Measurements from ENCODE around the gene SURF2. TPM values are rescaled to one million over a fixed set of nuclear protein-coding genes. Genes with fewer than 3 reads are reported as not detected.

The SURF2 gene
- total RNA-seq, 1 donor from 2014 or later: 17.3 TPM

DNA sequence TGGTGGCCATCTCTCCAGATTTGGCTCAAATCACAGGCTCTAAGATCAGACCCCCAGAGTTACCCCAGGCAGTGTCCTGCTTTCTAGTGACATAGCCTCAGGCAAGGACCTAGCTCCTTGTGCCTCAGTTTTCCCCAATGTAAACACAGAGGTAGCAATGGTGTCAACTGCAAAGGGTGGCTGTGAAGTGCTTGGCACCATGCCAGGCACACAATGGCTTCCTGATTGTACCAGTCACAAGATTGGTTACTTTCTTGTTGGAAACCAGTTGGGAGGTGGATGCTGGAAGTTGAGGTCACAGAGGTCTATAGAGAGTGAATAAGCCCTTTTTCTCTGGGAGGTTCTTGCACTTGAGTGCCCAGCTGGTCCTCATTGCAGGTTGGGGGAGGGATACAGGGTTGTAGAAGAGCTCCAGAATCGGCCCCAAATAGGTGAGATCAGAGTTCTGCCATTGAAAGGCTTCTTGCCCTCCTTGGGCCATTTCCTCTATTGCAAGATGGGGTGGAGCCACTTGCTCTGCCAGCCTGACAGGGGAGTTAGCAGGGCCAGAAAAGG, 22.1 kb downstream of the SURF2 start:
- ChIA-PET POLR2A (interaction anchor here (0.6 kb wide), 1 partner anchor 57 kb away, joined by 3 read pairs; no protein-coding TSS in a partner anchor), CTCF (interaction anchor here (1.0 kb wide), 1 partner anchor 30 kb away, joined by 3 read pairs; the partner anchor contains the start of genes MED22 and RPL7A)
- ATAC-seq (ENCODE audit: low read depth) (no peak), DNase-seq (no peak)
- no peaks in the 10 kb centered on the region for H3K9me3 Mint-ChIP-seq
- no peak for TF ChIP-seq CTCF (IDR thresholded peaks at IDR 0.05)
- H3K4me1 Mint-ChIP-seq: peaks cover 17% of the 10 kb centered on the region
- intact Hi-C loops (cut with micrococcal nuclease): loop anchor here (10.0 kb wide), 2 partner anchors 646 to 756 kb away; partner anchors contain the start of genes BRD3OS and WDR5
- H3K36me3 Mint-ChIP-seq (ENCODE audit: low read depth): peaks cover 3% of the 10 kb centered on the region
- no peak overlapping the region for H3K4me3 Mint-ChIP-seq
- H3K27me3 Mint-ChIP-seq: no peaks in the 10 kb centered on the region
- no peak overlapping the region for H3K27ac Mint-ChIP-seq

DNA sequence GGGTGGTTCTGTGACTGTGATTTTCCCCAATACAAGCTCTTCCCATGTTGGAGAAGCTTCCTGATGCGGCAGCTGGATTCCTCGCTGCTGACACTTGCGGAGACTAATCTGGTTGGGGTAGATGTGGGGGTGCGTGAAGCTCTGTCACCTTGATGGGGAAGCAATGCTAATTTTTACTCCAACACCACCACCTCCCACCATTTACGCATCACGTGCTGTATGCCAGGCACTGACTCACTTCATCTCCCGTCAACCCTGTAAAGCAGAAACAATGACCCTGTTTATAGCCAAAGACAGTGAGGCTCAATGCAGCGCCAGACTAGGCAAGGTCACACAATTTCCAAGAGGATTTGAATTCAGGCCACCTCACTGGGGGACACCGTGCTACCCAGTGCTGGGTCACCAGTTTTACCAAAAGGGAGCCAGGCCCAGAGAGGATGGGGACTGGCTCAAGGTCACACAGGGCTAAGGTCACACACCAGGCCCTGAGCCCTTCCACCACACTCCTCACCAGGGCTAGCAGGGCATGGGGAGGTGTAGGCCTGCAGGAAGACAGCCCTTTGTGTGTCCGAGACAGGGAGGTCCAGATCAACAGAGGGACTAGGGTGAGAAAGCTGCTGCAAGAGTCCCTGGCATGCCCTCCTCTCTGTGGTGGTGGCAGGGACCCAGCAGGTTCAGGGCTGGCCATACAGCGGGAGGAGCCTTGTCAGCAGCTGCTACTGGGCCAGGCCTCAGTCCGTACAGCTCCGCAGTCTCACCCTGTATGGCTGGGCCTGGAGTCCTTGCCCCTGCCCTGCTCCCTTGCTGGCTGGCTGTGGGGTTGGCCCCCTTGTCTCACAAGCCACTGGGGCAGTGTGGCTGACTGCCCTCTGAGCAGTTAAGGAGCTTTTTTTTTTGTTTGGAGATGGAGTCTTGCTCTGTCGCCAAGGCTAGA, 23.1 kb downstream of the SURF2 start:
- DNase-seq: no peak
- ChIA-PET POLR2A (interaction anchor here (0.6 kb wide), 2 partner anchors 56 to 785 kb away, joined by 3 to 5 read pairs; partner anchors contain the start of gene RNU6ATAC), CTCF (interaction anchor here (0.5 to 1.0 kb wide), 3 partner anchors 13 to 49 kb away, joined by 3 read pairs; partner anchors contain the start of genes MED22 and RPL7A)
- intact Hi-C loops (cut with micrococcal nuclease): loop anchor here (10.0 kb wide), 2 partner anchors 645 to 755 kb away; partner anchors contain the start of genes BRD3OS and WDR5
- Mint-ChIP-seq H3K4me3 (no peak overlapping the region), H3K27me3 (no peaks in the 10 kb centered on the region), H3K4me1 (peaks cover 10% of the 10 kb centered on the region), H3K36me3 (ENCODE audit: low read depth) (peaks cover 3% of the 10 kb centered on the region), H3K9me3 (no peaks in the 10 kb centered on the region), H3K27ac (no peak overlapping the region)
- no peak for ATAC-seq (ENCODE audit: low read depth)
- TF ChIP-seq CTCF (IDR thresholded peaks at IDR 0.05): no peak

DNA sequence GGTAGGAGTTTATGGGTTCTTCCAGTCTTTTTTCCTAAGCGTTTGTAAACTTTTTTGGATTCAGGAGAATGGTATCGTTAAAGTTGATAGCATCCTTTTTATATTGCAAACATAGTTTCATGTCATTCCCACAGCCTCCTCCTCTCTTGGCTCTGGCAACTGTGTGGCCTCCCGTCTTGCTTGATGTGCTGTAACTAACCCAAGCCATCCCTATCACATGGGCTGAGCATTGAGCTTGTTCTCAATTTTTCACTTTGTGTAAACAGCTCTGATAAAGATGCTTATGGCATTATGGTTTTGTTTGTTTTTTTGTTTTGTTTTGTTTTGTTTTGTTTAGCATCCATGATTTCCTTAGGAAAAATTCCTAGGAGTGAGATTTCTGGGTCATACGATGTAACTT, 24.4 kb downstream of the SURF2 start:
- no peak for DNase-seq
- ChIA-PET POLR2A (interaction anchor here (0.6 kb wide), 1 partner anchor 79 kb away, joined by 3 read pairs; the partner anchor contains the start of gene CACFD1), CTCF (no interaction called here)
- no peaks in the 10 kb centered on the region for H3K9me3 Mint-ChIP-seq
- no peak for ATAC-seq (ENCODE audit: low read depth)
- TF ChIP-seq CTCF (IDR thresholded peaks at IDR 0.05): no peak
- H3K36me3 Mint-ChIP-seq (ENCODE audit: low read depth): no peaks in the 10 kb centered on the region
- no peaks in the 10 kb centered on the region for H3K27me3 Mint-ChIP-seq
- intact Hi-C loops (cut with micrococcal nuclease): no loop called here
- no peak overlapping the region for H3K4me3 Mint-ChIP-seq
- no peak overlapping the region for H3K27ac Mint-ChIP-seq
- peaks cover 3% of the 10 kb centered on the region for H3K4me1 Mint-ChIP-seq

DNA sequence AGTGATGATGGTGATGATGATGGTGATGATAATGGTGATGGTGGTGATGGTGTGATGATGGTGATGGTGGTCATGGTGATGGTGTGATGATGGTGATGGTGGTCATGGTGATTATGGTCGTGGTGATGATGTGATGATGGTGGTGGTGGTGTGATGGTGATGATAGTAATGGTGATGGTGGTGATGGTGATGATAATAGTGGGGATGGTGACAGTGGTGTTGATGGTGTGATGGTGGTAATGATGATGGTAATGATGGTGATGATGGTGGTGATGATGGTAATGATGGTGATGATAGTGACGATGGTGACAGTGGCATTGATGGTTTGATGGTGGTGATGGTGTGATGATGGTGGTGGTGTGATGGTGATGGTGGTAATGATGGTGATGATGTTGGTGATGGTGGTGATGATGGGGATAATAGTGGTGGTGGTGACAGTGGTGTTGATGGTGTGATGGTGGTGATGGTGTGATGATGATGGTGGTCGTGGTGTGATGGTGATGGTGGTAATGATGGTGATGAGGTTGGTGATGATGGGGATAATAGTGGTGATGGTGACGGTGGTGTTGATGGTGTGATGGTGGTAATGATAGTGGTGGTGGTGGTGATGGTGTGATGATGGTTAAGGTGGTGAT, 26.3 kb downstream of the SURF2 start:
- intact Hi-C loops (cut with micrococcal nuclease): no loop called here
- Mint-ChIP-seq H3K4me3 (no peak overlapping the region), H3K27me3 (no peaks in the 10 kb centered on the region), H3K4me1 (no peaks in the 10 kb centered on the region), H3K27ac (no peak overlapping the region), H3K9me3 (no peaks in the 10 kb centered on the region), H3K36me3 (ENCODE audit: low read depth) (no peaks in the 10 kb centered on the region)
- DNase-seq (no peak), ATAC-seq (ENCODE audit: low read depth) (no peak)
- TF ChIP-seq CTCF (IDR thresholded peaks at IDR 0.05): no peak
- POLR2A ChIA-PET: no interaction called here
- CTCF ChIA-PET: no interaction called here
